ENCODE measurements around the gene SHPK. TPM values are rescaled to one million over a fixed set of nuclear protein-coding genes. Genes with fewer than 3 reads are reported as not detected.

Gene SHPK
- total RNA-seq, 1 donor from 2014 or later: 14.1 TPM

- DNase-seq (ENCODE audit: low spot score): peak; percentile 86
- Mint-ChIP-seq H3K36me3 (ENCODE audit: low read depth, unreplicated experiment) (peaks cover 21% of the 10 kb centered on the region), H3K27me3 (ENCODE audit: unreplicated experiment) (peaks cover 19% of the 10 kb centered on the region), H3K4me1 (ENCODE audit: unreplicated experiment) (peaks cover 19% of the 10 kb centered on the region), H3K27ac (ENCODE audit: unreplicated experiment) (peak overlapping the region; percentile 85), H3K9me3 (ENCODE audit: unreplicated experiment) (no peaks in the 10 kb centered on the region), H3K4me3 (ENCODE audit: unreplicated experiment) (peak overlapping the region; percentile 91)
- TF ChIP-seq CTCF (IDR thresholded peaks at IDR 0.05; ENCODE audit: unreplicated experiment): no peak
Observed at GRCh38 chr17:3667366-3668278, 31.6 kb upstream of the SHPK start.

- Mint-ChIP-seq H3K27ac (ENCODE audit: unreplicated experiment) (peak overlapping the region; percentile 57), H3K36me3 (ENCODE audit: low read depth, unreplicated experiment) (peaks cover 21% of the 10 kb centered on the region), H3K9me3 (ENCODE audit: unreplicated experiment) (no peaks in the 10 kb centered on the region), H3K4me1 (ENCODE audit: unreplicated experiment) (peaks cover 19% of the 10 kb centered on the region), H3K27me3 (ENCODE audit: unreplicated experiment) (peaks cover 21% of the 10 kb centered on the region), H3K4me3 (ENCODE audit: unreplicated experiment) (peak overlapping the region; percentile 81)
- no peak for TF ChIP-seq CTCF (IDR thresholded peaks at IDR 0.05; ENCODE audit: unreplicated experiment)
- DNase-seq (ENCODE audit: low spot score): no peak
Observed at GRCh38 chr17:3666516-3666915, 30.5 kb upstream of the SHPK start.

GRCh38 chr17:3665834-3666233 lies 29.8 kb upstream of the SHPK start:
- Mint-ChIP-seq H3K27ac (ENCODE audit: unreplicated experiment) (peak overlapping the region; percentile 57), H3K4me3 (ENCODE audit: unreplicated experiment) (peak overlapping the region; percentile 81), H3K36me3 (ENCODE audit: low read depth, unreplicated experiment) (peaks cover 21% of the 10 kb centered on the region), H3K27me3 (ENCODE audit: unreplicated experiment) (peaks cover 24% of the 10 kb centered on the region), H3K4me1 (ENCODE audit: unreplicated experiment) (peaks cover 19% of the 10 kb centered on the region), H3K9me3 (ENCODE audit: unreplicated experiment) (no peaks in the 10 kb centered on the region)
- no peak for TF ChIP-seq CTCF (IDR thresholded peaks at IDR 0.05; ENCODE audit: unreplicated experiment)
- DNase-seq (ENCODE audit: low spot score): no peak

DNA sequence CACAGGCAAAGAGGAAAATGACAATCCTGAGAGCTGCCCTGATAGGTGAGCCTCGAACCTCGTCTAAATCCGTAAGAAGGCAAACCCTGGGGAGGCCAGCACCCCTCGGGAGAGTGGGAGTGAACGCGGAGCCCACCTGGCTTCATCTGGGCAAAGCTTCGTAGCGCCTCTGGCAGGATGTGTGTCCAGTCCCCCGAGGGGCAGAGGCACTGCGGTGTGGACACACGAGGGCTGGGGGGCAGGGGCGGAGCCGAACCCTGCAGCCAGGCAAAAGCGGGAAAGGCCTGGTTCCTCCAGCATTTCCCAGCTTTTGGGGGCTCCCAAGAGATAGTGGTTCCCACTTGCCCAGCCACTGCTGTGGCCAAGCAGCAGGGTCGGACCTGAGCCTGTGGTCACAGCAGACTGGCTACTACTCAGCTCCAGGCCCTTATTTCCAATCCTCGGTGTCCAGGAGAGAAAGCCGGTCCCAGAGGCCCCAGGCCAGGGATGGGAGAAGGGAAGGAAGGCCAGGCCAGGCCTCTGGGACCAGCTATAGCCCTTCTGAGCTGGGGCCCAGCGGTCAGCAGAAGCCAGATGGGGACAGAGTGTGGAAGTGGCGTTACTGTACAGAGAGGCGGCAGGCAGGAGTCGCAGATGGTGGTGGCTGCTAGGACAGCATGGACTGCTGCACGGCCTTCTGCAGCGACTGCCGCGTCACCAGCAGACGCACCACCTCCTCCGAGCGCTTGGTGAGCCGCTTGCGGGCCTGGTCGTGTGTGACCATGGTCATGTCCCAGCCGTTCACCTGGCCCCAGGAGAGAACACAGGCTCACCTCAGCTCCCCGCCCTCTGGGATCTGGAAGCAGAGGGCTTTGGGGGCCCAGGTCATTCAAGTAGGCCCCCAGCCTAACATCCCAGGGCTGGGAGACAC lies 27.3 kb upstream of the SHPK start:
- Mint-ChIP-seq H3K4me1 (ENCODE audit: unreplicated experiment) (peaks cover 11% of the 10 kb centered on the region), H3K9me3 (ENCODE audit: unreplicated experiment) (no peaks in the 10 kb centered on the region), H3K27ac (ENCODE audit: unreplicated experiment) (no peak overlapping the region), H3K4me3 (ENCODE audit: unreplicated experiment) (no peak overlapping the region), H3K27me3 (ENCODE audit: unreplicated experiment) (peaks cover 24% of the 10 kb centered on the region), H3K36me3 (ENCODE audit: low read depth, unreplicated experiment) (peaks cover 21% of the 10 kb centered on the region)
- no peak for DNase-seq (ENCODE audit: low spot score)
- TF ChIP-seq CTCF (IDR thresholded peaks at IDR 0.05; ENCODE audit: unreplicated experiment): no peak

All from endothelial cell (in vitro differentiated cells).